Measurements from ENCODE around the gene ZNF655. TPM values are rescaled to one million over a fixed set of nuclear protein-coding genes. Genes with fewer than 3 reads are reported as not detected.

Gene ZNF655, protein sequence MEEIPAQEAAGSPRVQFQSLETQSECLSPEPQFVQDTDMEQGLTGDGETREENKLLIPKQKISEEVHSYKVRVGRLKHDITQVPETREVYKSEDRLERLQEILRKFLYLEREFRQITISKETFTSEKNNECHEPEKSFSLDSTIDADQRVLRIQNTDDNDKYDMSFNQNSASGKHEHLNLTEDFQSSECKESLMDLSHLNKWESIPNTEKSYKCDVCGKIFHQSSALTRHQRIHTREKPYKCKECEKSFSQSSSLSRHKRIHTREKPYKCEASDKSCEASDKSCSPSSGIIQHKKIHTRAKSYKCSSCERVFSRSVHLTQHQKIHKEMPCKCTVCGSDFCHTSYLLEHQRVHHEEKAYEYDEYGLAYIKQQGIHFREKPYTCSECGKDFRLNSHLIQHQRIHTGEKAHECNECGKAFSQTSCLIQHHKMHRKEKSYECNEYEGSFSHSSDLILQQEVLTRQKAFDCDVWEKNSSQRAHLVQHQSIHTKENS
- total RNA-seq (69.6 and 76.3 TPM in 2 replicates), polyA plus RNA-seq (39.4 and 48.8 TPM in 2 replicates)

DNA sequence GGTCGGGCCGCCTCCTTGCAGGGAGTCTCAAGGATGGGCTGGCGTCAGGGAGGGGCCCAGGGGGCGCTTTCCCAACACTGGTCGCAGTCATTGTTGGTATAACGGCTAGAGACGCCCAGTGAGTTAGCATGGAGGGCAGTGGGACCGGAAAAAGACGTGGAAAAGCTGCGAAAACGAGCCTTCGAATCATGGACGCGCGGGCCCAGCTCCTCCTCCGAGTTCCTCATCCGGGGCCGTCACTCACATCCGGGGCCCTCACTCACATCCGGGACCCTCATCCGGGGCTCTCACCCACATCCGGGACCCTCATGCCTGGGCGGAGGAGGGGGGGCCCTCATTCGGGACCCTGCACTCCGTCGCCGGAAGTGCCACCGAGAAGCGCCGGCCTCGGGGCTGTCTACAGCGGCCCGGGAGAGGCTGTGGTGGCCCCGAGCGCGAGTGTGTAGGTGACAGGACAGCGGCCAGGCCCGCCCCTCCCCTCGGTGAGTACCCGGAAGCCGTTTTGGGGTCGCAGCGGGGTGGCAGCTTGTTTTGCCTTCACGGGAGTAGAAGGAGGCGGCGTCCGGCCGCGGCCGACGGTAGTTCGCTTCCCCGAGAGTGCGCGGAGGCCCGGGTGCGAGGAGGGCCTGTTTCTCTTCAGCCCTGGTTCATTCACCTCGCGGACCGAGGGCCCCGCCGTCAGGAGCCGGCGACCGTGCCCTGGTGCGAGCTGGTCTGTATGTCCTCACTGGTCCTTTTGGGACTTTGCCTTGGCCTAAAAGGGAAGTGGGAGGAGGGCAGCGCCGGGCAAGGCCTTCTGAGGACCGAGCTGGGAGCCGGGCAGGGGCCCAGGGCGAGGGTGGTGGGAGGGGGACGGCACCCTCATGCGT, at the start of gene ZNF655:
Gene ZNF655 (plus strand): TSS at position 337 of the 869 bp plus-strand sequence. CDS start 1,918 bp downstream, outside the sequence.
- peak within 1 kb of the TSS; percentile 83 for H3K4me2 ChIP-seq
- DNase-seq (ENCODE audit: low spot score) = peak; percentile 93
- peak within 1 kb of the TSS; percentile 64 for H3K4me3 ChIP-seq
- no peaks in the 10 kb centered on the region for H3K9me2 ChIP-seq (replicated peaks; ENCODE audit: insufficient read depth)
- peaks cover 65% of the 10 kb centered on the region for H3K79me2 ChIP-seq
- H3K27ac ChIP-seq = peak within 1 kb of the TSS; percentile 99
- TF ChIP-seq EZH2phosphoT487 (IDR thresholded peaks at IDR 0.05; ENCODE audit: low read depth, severe bottlenecking, unreplicated experiment) = no peak
- TF ChIP-seq, protein P1, sequence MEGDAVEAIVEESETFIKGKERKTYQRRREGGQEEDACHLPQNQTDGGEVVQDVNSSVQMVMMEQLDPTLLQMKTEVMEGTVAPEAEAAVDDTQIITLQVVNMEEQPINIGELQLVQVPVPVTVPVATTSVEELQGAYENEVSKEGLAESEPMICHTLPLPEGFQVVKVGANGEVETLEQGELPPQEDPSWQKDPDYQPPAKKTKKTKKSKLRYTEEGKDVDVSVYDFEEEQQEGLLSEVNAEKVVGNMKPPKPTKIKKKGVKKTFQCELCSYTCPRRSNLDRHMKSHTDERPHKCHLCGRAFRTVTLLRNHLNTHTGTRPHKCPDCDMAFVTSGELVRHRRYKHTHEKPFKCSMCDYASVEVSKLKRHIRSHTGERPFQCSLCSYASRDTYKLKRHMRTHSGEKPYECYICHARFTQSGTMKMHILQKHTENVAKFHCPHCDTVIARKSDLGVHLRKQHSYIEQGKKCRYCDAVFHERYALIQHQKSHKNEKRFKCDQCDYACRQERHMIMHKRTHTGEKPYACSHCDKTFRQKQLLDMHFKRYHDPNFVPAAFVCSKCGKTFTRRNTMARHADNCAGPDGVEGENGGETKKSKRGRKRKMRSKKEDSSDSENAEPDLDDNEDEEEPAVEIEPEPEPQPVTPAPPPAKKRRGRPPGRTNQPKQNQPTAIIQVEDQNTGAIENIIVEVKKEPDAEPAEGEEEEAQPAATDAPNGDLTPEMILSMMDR (IDR thresholded peaks at IDR 0.05; ENCODE audit: poor library complexity) = no peak
- no peak for TF ChIP-seq EZH2 (IDR thresholded peaks at IDR 0.05; ENCODE audit: borderline replicate concordance)
- H3K36me3 ChIP-seq (replicated peaks; ENCODE audit: insufficient read depth, low read depth) = no peaks in the 10 kb centered on the region
- no peaks in the 10 kb centered on the region for H3K27me3 ChIP-seq
- H2AFZ ChIP-seq = peak within 1 kb of the TSS; percentile 82
- H3K4me1 ChIP-seq (ENCODE audit: insufficient read depth) = peaks cover 27% of the 10 kb centered on the region
- no peaks in the 10 kb centered on the region for H3K9me3 ChIP-seq (ENCODE audit: low read depth)
- H4K20me1 ChIP-seq (ENCODE audit: insufficient read depth, poor library complexity, severe bottlenecking) = no peaks in the 10 kb centered on the region
- 1% methylated on average over 68 of the region's 73 CpGs for WGBS (ENCODE audit: low lambda C conversion rate, missing lambda C conversion rate)

DNA sequence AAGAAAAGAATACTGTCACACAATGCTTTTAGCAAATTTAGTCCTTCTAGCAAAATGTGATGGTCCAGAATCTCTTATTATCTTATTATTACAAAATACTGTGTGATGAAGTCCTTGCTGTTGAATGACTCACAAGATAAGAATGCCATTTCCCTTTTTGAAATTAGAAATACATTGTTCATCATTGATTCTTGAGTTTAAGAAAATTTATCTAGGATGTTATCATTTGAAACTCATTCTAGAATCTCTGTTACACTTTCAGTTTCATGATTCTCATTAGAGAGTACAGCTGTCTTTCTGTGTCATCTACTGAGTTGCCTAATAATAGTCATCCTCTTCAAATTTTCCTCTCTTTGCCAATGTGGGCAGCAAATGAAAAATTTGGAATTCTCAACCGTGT, 44.4 kb upstream of the ZNF655 start:
- Histone ChIP-seq H3K27me3 (no peaks in the 10 kb centered on the region), H3K4me2 (no peak overlapping the region), H3K27ac (no peak overlapping the region), H3K9me3 (ENCODE audit: low read depth) (no peaks in the 10 kb centered on the region), H3K79me2 (peaks cover 25% of the 10 kb centered on the region), H4K20me1 (ENCODE audit: insufficient read depth, poor library complexity, severe bottlenecking) (no peaks in the 10 kb centered on the region), H3K4me1 (ENCODE audit: insufficient read depth) (no peaks in the 10 kb centered on the region), H3K4me3 (no peak overlapping the region), H3K36me3 (replicated peaks; ENCODE audit: insufficient read depth, low read depth) (no peaks in the 10 kb centered on the region), H2AFZ (no peak overlapping the region), H3K9me2 (replicated peaks; ENCODE audit: insufficient read depth) (no peaks in the 10 kb centered on the region)
- no peak for DNase-seq (ENCODE audit: low spot score)
- TF ChIP-seq EZH2 (IDR thresholded peaks at IDR 0.05; ENCODE audit: borderline replicate concordance) = no peak
- no peak for TF ChIP-seq EZH2phosphoT487 (IDR thresholded peaks at IDR 0.05; ENCODE audit: low read depth, severe bottlenecking, unreplicated experiment)
- TF ChIP-seq, protein P1 (IDR thresholded peaks at IDR 0.05; ENCODE audit: poor library complexity) = no peak
- 96% methylated on average over 1 of the region's 1 CpG for WGBS (ENCODE audit: low lambda C conversion rate, missing lambda C conversion rate)

DNA sequence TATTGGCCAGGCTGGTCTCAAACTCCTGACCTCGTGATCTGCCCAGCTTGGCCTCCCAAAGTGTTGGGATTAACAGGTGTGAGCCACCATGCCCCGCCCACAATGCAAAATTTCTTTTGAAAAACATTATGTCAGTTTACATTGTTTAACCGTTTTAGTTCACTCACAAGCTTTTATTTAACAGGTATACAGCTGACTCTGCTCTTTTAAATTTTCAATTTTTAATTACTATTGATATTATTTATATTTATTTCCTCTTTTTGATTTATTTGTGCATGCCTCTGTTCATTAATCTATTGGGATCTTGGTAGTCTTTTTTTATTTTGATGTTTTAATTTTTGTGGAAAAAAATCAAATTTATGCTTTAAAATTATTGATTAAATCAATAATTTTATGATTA, 37.0 kb upstream of the ZNF655 start:
- Histone ChIP-seq H3K4me1 (ENCODE audit: insufficient read depth) (no peaks in the 10 kb centered on the region), H3K9me3 (ENCODE audit: low read depth) (no peaks in the 10 kb centered on the region), H3K4me3 (no peak overlapping the region), H4K20me1 (ENCODE audit: insufficient read depth, poor library complexity, severe bottlenecking) (no peaks in the 10 kb centered on the region), H3K27me3 (no peaks in the 10 kb centered on the region), H3K36me3 (replicated peaks; ENCODE audit: insufficient read depth, low read depth) (no peaks in the 10 kb centered on the region), H3K9me2 (replicated peaks; ENCODE audit: insufficient read depth) (no peaks in the 10 kb centered on the region), H3K27ac (no peak overlapping the region), H3K4me2 (no peak overlapping the region), H3K79me2 (no peaks in the 10 kb centered on the region), H2AFZ (no peak overlapping the region)
- TF ChIP-seq EZH2 (IDR thresholded peaks at IDR 0.05; ENCODE audit: borderline replicate concordance) (no peak), EZH2phosphoT487 (IDR thresholded peaks at IDR 0.05; ENCODE audit: low read depth, severe bottlenecking, unreplicated experiment) (no peak)
- TF ChIP-seq, protein P1 (IDR thresholded peaks at IDR 0.05; ENCODE audit: poor library complexity) = no peak
- WGBS (ENCODE audit: low lambda C conversion rate, missing lambda C conversion rate) = 97% methylated on average over 3 of the region's 3 CpGs
- DNase-seq (ENCODE audit: low spot score) = no peak

Measured in hepatocyte (in vitro differentiated cells).